Measurements from ENCODE around the gene NFIL3.
"Not testable (repeated sequence)": the region's sequence is repeated elsewhere in the genome, so short reads cannot be mapped to it uniquely, and the experiment has no call there.

NFIL3 gene

GRCh38 chr9:91371894-91372293 lies 51.7 kb downstream of the NFIL3 start:
- no peak for DNase-seq
- in situ Hi-C loops (cut with HindIII; ENCODE audit: low pct_ligation_motif_present, low pct_unique_long_range_greater_than_20kb, low sequenced_read_pairs) = no loop called here

GRCh38 chr9:91370006-91370405 lies 53.6 kb downstream of the NFIL3 start:
- DNase-seq; in situ Hi-C loops (cut with HindIII; ENCODE audit: low pct_ligation_motif_present, low pct_unique_long_range_greater_than_20kb, low sequenced_read_pairs): not testable (repeated sequence)

- DNase-seq = no peak
- in situ Hi-C loops (cut with HindIII; ENCODE audit: low pct_ligation_motif_present, low pct_unique_long_range_greater_than_20kb, low sequenced_read_pairs) = no loop called here
Observed at GRCh38 chr9:91364702-91365101, 58.9 kb downstream of the NFIL3 start.

GRCh38 chr9:91364005-91364404 lies 59.6 kb downstream of the NFIL3 start:
- in situ Hi-C loops (cut with HindIII; ENCODE audit: low pct_ligation_motif_present, low pct_unique_long_range_greater_than_20kb, low sequenced_read_pairs) = no loop called here
- no peak for DNase-seq

GRCh38 chr9:91362051-91362611 lies 61.5 kb downstream of the NFIL3 start:
- in situ Hi-C loops (cut with HindIII; ENCODE audit: low pct_ligation_motif_present, low pct_unique_long_range_greater_than_20kb, low sequenced_read_pairs) = no loop called here
- no peak for DNase-seq

- DNase-seq = peak; percentile 77
- in situ Hi-C loops (cut with HindIII; ENCODE audit: low pct_ligation_motif_present, low pct_unique_long_range_greater_than_20kb, low sequenced_read_pairs) = no loop called here
Observed at GRCh38 chr9:91361291-91362050, 62.2 kb downstream of the NFIL3 start, which contains the start of gene AUH. Gene AUH, minus strand, starts transcription at chr9:91361918. Its CDS starts 29 bp downstream, at chr9:91361889.

GRCh38 chr9:91360551-91361290 lies 62.9 kb downstream of the NFIL3 start:
- no peak for DNase-seq
- in situ Hi-C loops (cut with HindIII; ENCODE audit: low pct_ligation_motif_present, low pct_unique_long_range_greater_than_20kb, low sequenced_read_pairs) = no loop called here

GRCh38 chr9:91359734-91360470 lies 63.7 kb downstream of the NFIL3 start:
- no peak for DNase-seq
- in situ Hi-C loops (cut with HindIII; ENCODE audit: low pct_ligation_motif_present, low pct_unique_long_range_greater_than_20kb, low sequenced_read_pairs) = no loop called here

GRCh38 chr9:91359083-91359482 lies 64.5 kb downstream of the NFIL3 start:
- in situ Hi-C loops (cut with HindIII; ENCODE audit: low pct_ligation_motif_present, low pct_unique_long_range_greater_than_20kb, low sequenced_read_pairs) = no loop called here
- DNase-seq = no peak
